ENCODE measurements around the gene ATP1B1. TPM values are rescaled to one million over a fixed set of nuclear protein-coding genes. Genes with fewer than 3 reads are reported as not detected.

The ATP1B1 gene
- total RNA-seq, 1 experiment from 2014 or later: 118 TPM

GRCh38 chr1:169151338-169151837 lies 44.9 kb downstream of the ATP1B1 start:
- CTCF ChIA-PET: no interaction called here

GRCh38 chr1:169155675-169156074 lies 49.2 kb downstream of the ATP1B1 start:
- Histone ChIP-seq H3K4me3 (ENCODE audit: low read depth in 2 of 2, low read length in 2 of 2) (no peak overlapping the region), H3K36me3 (ENCODE audit: control insufficient read depth, insufficient read depth, low read length) (no peaks in the 10 kb centered on the region), H3K27ac (ENCODE audit: low read length) (no peak overlapping the region), H3K27me3 (ENCODE audit: control insufficient read depth, insufficient read depth, low read length) (no peaks in the 10 kb centered on the region), H3K9me3 (ENCODE audit: control insufficient read depth, insufficient read depth, low read depth, low read length) (no peaks in the 10 kb centered on the region), H3K4me1 (ENCODE audit: control insufficient read depth, insufficient read depth, low read length) (no peaks in the 10 kb centered on the region)
- in situ Hi-C loops (cut with HindIII; ENCODE audit: low pct_unique_long_range_greater_than_20kb, low sequenced_read_pairs) (no loop called here), intact Hi-C loops (cut with micrococcal nuclease; ENCODE audit: unreplicated experiment) (no loop called here)
- CTCF ChIA-PET: no interaction called here
- TF ChIP-seq REST (IDR thresholded peaks at IDR 0.05; ENCODE audit: insufficient read depth in 1 of 2, low read depth in 2 of 2, low read length in 1 of 2) (no peak), CTCF (IDR thresholded peaks at IDR 0.05) (no peak), POLR2AphosphoS5 (IDR thresholded peaks at IDR 0.05; ENCODE audit: low read depth, low read length) (no peak), SIN3A (IDR thresholded peaks at IDR 0.05; ENCODE audit: borderline replicate concordance, insufficient read depth, low read depth, low read length) (no peak), TCF7L2 (IDR thresholded peaks at IDR 0.05; ENCODE audit: low read depth, low read length) (no peak)
- DNase-seq (ENCODE audit: low read depth, low spot score) (no peak), ATAC-seq (no peak)
- POLR2A ChIA-PET: no interaction called here
- BruUV-seq (replicated peaks): no TSS peak

More at GRCh38 chr1:169151338-169151837, 44.9 kb downstream of the ATP1B1 start:
- no peak overlapping the region for H3K27ac ChIP-seq (ENCODE audit: low read length)
- no peak overlapping the region for H3K4me3 ChIP-seq (ENCODE audit: low read depth in 2 of 2, low read length in 2 of 2)
- H3K27me3 ChIP-seq (ENCODE audit: control insufficient read depth, insufficient read depth, low read length): no peaks in the 10 kb centered on the region
- POLR2A ChIA-PET: no interaction called here
- no peaks in the 10 kb centered on the region for H3K4me1 ChIP-seq (ENCODE audit: control insufficient read depth, insufficient read depth, low read length)
- no peak for ATAC-seq
- no peak for DNase-seq (ENCODE audit: low read depth, low spot score)
- in situ Hi-C loops (cut with HindIII; ENCODE audit: low pct_unique_long_range_greater_than_20kb, low sequenced_read_pairs): no loop called here
- no TSS peak for BruUV-seq (replicated peaks)
- TF ChIP-seq POLR2AphosphoS5 (IDR thresholded peaks at IDR 0.05; ENCODE audit: low read depth, low read length) (no peak), SIN3A (IDR thresholded peaks at IDR 0.05; ENCODE audit: borderline replicate concordance, insufficient read depth, low read depth, low read length) (no peak), TCF7L2 (IDR thresholded peaks at IDR 0.05; ENCODE audit: low read depth, low read length) (no peak), REST (IDR thresholded peaks at IDR 0.05; ENCODE audit: insufficient read depth in 1 of 2, low read depth in 2 of 2, low read length in 1 of 2) (no peak), CTCF (IDR thresholded peaks at IDR 0.05) (no peak)
- intact Hi-C loops (cut with micrococcal nuclease; ENCODE audit: unreplicated experiment): no loop called here
- no peaks in the 10 kb centered on the region for H3K9me3 ChIP-seq (ENCODE audit: control insufficient read depth, insufficient read depth, low read depth, low read length)
- no peaks in the 10 kb centered on the region for H3K36me3 ChIP-seq (ENCODE audit: control insufficient read depth, insufficient read depth, low read length)
